Heart right ventricle (tissue), 16 donors: ENCODE results near the gene CAMK2A. TPM values are rescaled to one million over a fixed set of nuclear protein-coding genes. Genes with fewer than 3 reads are reported as not detected.

Experiments used
- ATAC-seq, 8 donors: fragments of 200-7000 bp; cut with Tn5 transposase; one replicate each; pipeline ENCODE4 v1.9.1; 2020; ENCODE audit warnings: mild to moderate bottlenecking in 8 of 8, moderate library complexity in 8 of 8, moderate number of reproducible peaks in 1 of 8
- DNase-seq, 2 donors: peaks; one replicate each; pipeline ENCODE4 v3.0.0-alpha.2; 2020
- H3K27ac ChIP-seq, 10 donors: fragments of 200-600 bp; sonication (generic) in 2 of 10; one replicate each; pipeline versions ENCODE4 v1.5.0 to v1.8.0; 2020 to 2022; ENCODE audit warnings: mild to moderate bottlenecking in 3 of 10
- H3K27me3 ChIP-seq, 7 donors: fragments of 200-600 bp; one replicate each; pipeline ENCODE4 v1.8.0; 2021 to 2022; ENCODE audit warnings: mild to moderate bottlenecking in 2 of 7
- H3K36me3 ChIP-seq, 9 donors: fragments of 200-600 bp; sonication (generic) in 1 of 9; one replicate each; pipeline versions ENCODE4 v1.5.0 to v1.8.0; 2020 to 2022; ENCODE audit warnings: mild to moderate bottlenecking in 2 of 9
- H3K4me1 ChIP-seq, 9 donors: fragments of 200-600 bp; sonication (generic) in 1 of 9; one replicate each; pipeline versions ENCODE4 v1.5.0 to v1.8.0; 2020 to 2022; ENCODE audit warnings: mild to moderate bottlenecking in 4 of 9
- H3K4me3 ChIP-seq, 10 donors: fragments of 200-600 bp; sonication (generic) in 2 of 10; one replicate each; pipeline versions ENCODE4 v1.5.0 to v1.8.0; 2020 to 2022; ENCODE audit warnings: mild to moderate bottlenecking in 7 of 10, moderate library complexity in 2 of 10
- H3K9me3 ChIP-seq, 11 donors: fragments of 200-600 bp in 10 of 11; sonication (generic) in 2 of 11; one replicate each; pipeline versions ENCODE4 v1.5.0 to v1.8.0; 2013 to 2022; ENCODE audit warnings: mild to moderate bottlenecking in 2 of 11, control low read depth in 1 of 11, moderate library complexity in 1 of 11
- CTCF ChIP-seq, 9 donors: fragments of 200-600 bp; sonication (generic) in 2 of 9; IDR thresholded peaks; one replicate each; pipeline versions ENCODE4 v1.5.0 to v1.8.0; 2021 to 2022; ENCODE audit warnings: antibody characterized with exemption in 9 of 9, mild to moderate bottlenecking in 5 of 9, moderate library complexity in 1 of 9
- WGBS, 2 donors: extraction: QIAGEN DNeasy Blood & Tissue Kit; methylation state at CpG; one replicate each; pipeline ENCODE4 v1.1.7; 2013; ENCODE audit warnings: inconsistent platforms in 1 of 2; 5-methylcytosine and 5-hydroxymethylcytosine counted together
- intact Hi-C, 10 donors: fragments of 100-400 bp; cut with DNase I; formaldehyde crosslinking; loops; one replicate each; pipeline versions ENCODE4 v1.11.1 to v1.14.2; 2022
- polyA plus RNA-seq, 2 donors: library from polyadenylated mRNA; stranded (reverse); fragments of 200-250 nt; gene quantifications; one replicate each; pipeline ENCODE4 v1.2.3, GENCODE V29; 2013
- total RNA-seq, 10 donors: library from RNA; stranded (reverse); fragmentation: NEBNext Ultra II Directional in 3 of 10; extraction: Animal tissue kit (Norgen Biotek cat#: 25700) in 3 of 10; gene quantifications; one replicate each; pipeline versions ENCODE4 v1.2.1 to v1.2.4, GENCODE V29; 2021 to 2023
- donor health status: Arrhythmogenic right ventricular cardiomyopathy.
- donor health status: ischemic (EF 13 %, LVEDD 7.1; RV severe dilation, severe dysfunction).
- donor health status: healthy with polysubstance abuse.
- donor health status: DM: no; HTN: yes; CAD: no.
- donor health status: DM: no; HTN: no; CAD: no.
- donor health status: ischemic (EF 25% LVEDD 6.9; RV normal size, moderate dysfunction).
- donor health status: ischemic (EF 25% LVEDD 5.7; RV mildly dilated, moderate dysfunction).
- donor health status: healthy.
- donor health status: DM: yes; HTN: yes; CAD: no.
- donor health status: Ischemic cardiomyopathy.
- donor health status: ischemic (EF 35%, LVEDD 5.7; RV mildly dilated, moderate dysfunction).
- donor health status: nonischemic (EF 11% LVEDD 7.7; RV severe dilation, severe dysfunction).
- donor health status: DM: yes; HTN: yes; CAD: no.
- donor health status: PGD.
- donor health status: ischemic (EF 29% LVEDD 5.4; RV normal size, mild dysfunction).
- donor health status: nonischemic (EF 23%, LVEDD 6.1; RV moderate dilation, normal function).

CAMK2A gene
- total and polyA plus RNA-seq, 12 donors, result 1.2 to 25.7 (median 17.9) TPM

GRCh38 chr5:150277043-150277442, 12.5 kb downstream of the CAMK2A start:
- H3K9me3 ChIP-seq, result no peaks in the 10 kb centered on the region
- H3K4me3 ChIP-seq, result no peak overlapping the region
- WGBS, 2 donors, result 72 to 83% methylated on average over 4 of the region's 4 CpGs
- DNase-seq (no peak), ATAC-seq (no peak)
- no peaks in the 10 kb centered on the region for H3K36me3 ChIP-seq
- intact Hi-C loops, result loop anchor here in 5 of 10 donors (10.0 kb wide), 1 partner anchor 158 kb away; no protein-coding TSS in a partner anchor
- H3K4me1 ChIP-seq, result no peaks in the 10 kb centered on the region
- no peak for TF ChIP-seq CTCF (IDR thresholded peaks at IDR 0.05)
- no peak overlapping the region for H3K27ac ChIP-seq
- peaks cover 0 to 10% (median 0%) of the 10 kb centered on the region in 7 donors for H3K27me3 ChIP-seq

- no peak for ATAC-seq
- no peaks in the 10 kb centered on the region for H3K36me3 ChIP-seq
- DNase-seq, result no peak
- peaks cover 0 to 6% (median 0%) of the 10 kb centered on the region in 7 donors for H3K27me3 ChIP-seq
- H3K4me3 ChIP-seq, result no peak overlapping the region
- 82% methylated on average over 4 of the region's 4 CpGs for WGBS, 2 donors
- no peak for TF ChIP-seq CTCF (IDR thresholded peaks at IDR 0.05)
- H3K4me1 ChIP-seq, result no peaks in the 10 kb centered on the region
- intact Hi-C loops, result loop anchor here in 5 of 10 donors (10.0 kb wide), 1 partner anchor 160 kb away; no protein-coding TSS in a partner anchor
- no peak overlapping the region for H3K27ac ChIP-seq
- H3K9me3 ChIP-seq, result no peaks in the 10 kb centered on the region
Measured at GRCh38 chr5:150274811-150275210, 14.8 kb downstream of the CAMK2A start.

GRCh38 chr5:150272531-150272930, 17.0 kb downstream of the CAMK2A start:
- Histone ChIP-seq H3K4me3 (no peak overlapping the region), H3K36me3 (no peaks in the 10 kb centered on the region), H3K9me3 (no peaks in the 10 kb centered on the region), H3K27ac (no peak overlapping the region), H3K27me3 (no peaks in the 10 kb centered on the region), H3K4me1 (no peaks in the 10 kb centered on the region)
- no peak for DNase-seq
- intact Hi-C loops, result loop anchor here in 5 of 10 donors (10.0 kb wide), 1 partner anchor 162 kb away; no protein-coding TSS in a partner anchor
- peak in 4 of 8 donors; percentile 10 to 65 (median 36) for ATAC-seq
- WGBS, 2 donors, result 71 to 72% methylated on average over 5 of the region's 5 CpGs
- TF ChIP-seq CTCF (IDR thresholded peaks at IDR 0.05), result peak in 6 of 9 donors; percentile 27 to 41 (median 30)

GRCh38 chr5:150271923-150272322, 17.6 kb downstream of the CAMK2A start:
- intact Hi-C loops, result loop anchor here in 5 of 10 donors (10.0 kb wide), 1 partner anchor 163 kb away; no protein-coding TSS in a partner anchor
- H3K27me3 ChIP-seq, result no peaks in the 10 kb centered on the region
- DNase-seq (no peak), ATAC-seq (no peak)
- H3K4me1 ChIP-seq, result no peaks in the 10 kb centered on the region
- no peak overlapping the region for H3K4me3 ChIP-seq
- H3K27ac ChIP-seq, result no peak overlapping the region
- H3K9me3 ChIP-seq, result no peaks in the 10 kb centered on the region
- TF ChIP-seq CTCF (IDR thresholded peaks at IDR 0.05), result no peak
- 71 to 80% methylated on average over 5 of the region's 5 CpGs for WGBS, 2 donors
- H3K36me3 ChIP-seq, result no peaks in the 10 kb centered on the region
